GM23248 (cell line): Measurements from ENCODE around the gene PRPF38A.

Source experiments
- EZH2 ChIP-seq: fragments of 200-600 bp; sonication (generic); IDR thresholded peaks from 2 replicates; pipeline ENCODE4 v1.6.1; 2018; ENCODE audit warnings: antibody characterized with exemption, mild to moderate bottlenecking; ENCODE audit not compliant: insufficient read depth, poor library complexity, severe bottlenecking
- EZH2phosphoT487 ChIP-seq: fragments of 200-600 bp; sonication (generic); IDR thresholded peaks from 2 replicates; pipeline ENCODE4 v1.6.1; 2018; ENCODE audit warnings: antibody characterized with exemption, moderate library complexity, mild to moderate bottlenecking, low read depth; ENCODE audit not compliant: insufficient read depth

DNA sequence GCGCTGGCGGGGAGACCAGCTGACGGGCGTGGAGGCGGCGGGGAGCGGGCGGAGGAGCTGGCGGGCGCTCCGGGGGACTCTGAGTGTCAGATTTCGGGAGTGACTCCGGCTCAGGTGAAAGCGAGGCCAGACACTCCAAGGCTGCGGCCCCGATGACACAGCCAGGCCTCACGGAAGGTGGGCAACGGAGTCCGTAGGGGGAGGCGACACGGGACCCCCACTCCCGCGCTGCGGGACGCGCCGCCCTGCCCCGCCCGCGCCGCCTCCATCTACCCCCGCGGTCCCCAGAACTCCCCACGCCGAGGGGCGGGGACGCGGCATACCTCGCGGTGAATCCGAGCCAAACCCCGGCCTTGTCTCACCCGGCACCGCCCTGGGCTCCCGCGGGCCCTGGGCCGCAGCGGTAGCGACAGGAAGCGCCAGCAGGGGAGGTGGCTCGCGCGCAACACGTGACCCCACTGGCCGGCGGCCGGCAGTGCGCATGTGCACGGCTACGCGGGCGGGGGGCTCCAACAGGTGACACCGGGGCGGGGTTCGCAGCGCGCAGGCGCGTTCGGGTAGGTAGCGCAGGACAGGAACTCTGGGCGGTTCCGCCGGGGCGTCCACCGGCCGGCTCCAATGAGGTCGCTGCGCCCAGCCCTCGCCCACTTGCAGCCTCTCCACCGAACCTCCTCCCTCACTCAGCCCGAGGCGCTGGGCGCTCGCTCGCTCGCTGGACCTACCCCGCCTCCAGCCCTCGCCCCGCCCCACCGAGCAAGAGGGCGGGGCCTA is 38.5 kb upstream of the PRPF38A start, which contains the start of gene CC2D1B:
- no peak for TF ChIP-seq EZH2
- no peak for TF ChIP-seq EZH2phosphoT487
